ENCODE results near the gene PLEKHM2. TPM values are rescaled to one million over a fixed set of nuclear protein-coding genes. Genes with fewer than 3 reads are reported as not detected.

Gene PLEKHM2
- total RNA-seq, 1 donor from 2014 or later = 57.5 TPM

DNA sequence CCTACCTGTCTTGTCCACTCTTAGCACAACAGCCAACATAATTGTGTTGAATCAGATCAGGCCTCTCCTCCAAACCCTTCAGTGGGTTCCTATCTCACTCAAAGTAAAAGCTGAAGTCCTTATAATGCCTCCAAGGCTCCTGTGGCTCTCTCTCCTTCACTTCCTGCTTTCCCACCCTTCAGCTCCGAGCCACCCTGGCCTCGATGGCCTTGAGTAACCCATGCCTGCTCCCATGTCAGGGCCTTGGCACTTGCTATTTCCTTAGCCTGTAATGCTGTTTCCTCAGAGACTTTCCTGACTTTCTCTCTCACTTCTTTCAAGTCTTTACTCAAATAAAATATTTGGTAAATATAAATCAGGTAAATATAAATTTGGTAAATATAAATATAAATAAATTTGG is 8.1 kb upstream of the PLEKHM2 start:
- Mint-ChIP-seq H3K4me3 (no peak overlapping the region), H3K9me3 (no peaks in the 10 kb centered on the region), H3K36me3 (peaks cover 3% of the 10 kb centered on the region), H3K4me1 (ENCODE audit: unreplicated experiment) (peaks cover 1% of the 10 kb centered on the region), H3K27ac (no peak overlapping the region), H3K27me3 (no peaks in the 10 kb centered on the region)
- TF ChIP-seq, protein P1, sequence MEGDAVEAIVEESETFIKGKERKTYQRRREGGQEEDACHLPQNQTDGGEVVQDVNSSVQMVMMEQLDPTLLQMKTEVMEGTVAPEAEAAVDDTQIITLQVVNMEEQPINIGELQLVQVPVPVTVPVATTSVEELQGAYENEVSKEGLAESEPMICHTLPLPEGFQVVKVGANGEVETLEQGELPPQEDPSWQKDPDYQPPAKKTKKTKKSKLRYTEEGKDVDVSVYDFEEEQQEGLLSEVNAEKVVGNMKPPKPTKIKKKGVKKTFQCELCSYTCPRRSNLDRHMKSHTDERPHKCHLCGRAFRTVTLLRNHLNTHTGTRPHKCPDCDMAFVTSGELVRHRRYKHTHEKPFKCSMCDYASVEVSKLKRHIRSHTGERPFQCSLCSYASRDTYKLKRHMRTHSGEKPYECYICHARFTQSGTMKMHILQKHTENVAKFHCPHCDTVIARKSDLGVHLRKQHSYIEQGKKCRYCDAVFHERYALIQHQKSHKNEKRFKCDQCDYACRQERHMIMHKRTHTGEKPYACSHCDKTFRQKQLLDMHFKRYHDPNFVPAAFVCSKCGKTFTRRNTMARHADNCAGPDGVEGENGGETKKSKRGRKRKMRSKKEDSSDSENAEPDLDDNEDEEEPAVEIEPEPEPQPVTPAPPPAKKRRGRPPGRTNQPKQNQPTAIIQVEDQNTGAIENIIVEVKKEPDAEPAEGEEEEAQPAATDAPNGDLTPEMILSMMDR (conservative IDR thresholded peaks at IDR 0.05) = no peak
- no peak for DNase-seq (ENCODE audit: extremely low spot score, unreplicated experiment)

DNA sequence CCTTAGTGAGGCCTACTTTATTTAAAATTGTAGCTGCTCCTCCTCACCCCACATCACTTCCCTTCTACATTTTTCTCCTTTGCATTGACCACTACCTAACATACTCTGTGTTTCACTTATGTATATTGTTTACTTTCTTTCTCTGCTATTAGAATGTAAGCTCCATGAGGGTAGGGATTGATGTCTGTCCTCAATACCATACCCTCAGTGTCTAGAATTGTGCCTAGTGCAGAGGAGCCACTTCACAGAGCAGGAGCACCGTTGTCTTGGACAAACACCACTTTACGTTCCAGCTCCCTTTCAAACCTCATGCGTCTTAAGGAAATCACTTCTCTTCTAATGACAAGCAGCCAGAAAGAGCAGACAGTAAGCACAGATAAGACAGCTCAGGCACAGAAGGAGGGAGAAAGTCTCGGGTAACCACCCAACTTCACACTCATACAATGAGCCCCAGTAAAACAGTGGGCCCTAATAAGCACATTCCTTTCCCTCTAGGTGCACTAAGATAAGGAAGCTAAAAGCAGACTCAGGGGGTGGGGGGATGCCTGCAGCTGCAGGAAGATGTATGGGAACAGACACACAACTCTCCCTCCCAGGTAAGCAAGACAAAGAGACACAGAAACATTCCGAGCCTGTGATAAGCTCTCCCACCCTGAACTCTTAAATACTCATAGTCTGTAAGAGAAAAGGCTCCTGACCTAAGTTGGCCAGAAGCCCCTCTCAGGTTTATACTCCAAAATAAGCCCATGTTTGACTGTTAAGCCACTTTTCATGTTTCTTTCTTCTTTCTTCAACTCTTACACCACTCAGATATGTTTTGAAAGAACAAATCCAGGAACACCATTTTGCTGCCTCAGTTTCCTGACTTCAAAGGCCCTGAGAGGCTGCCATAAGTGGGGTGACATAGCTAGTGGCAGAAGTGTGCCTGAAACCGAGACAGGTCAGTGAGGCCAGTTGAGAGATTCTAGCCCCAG is 7.1 kb upstream of the PLEKHM2 start:
- Mint-ChIP-seq H3K36me3 (no peaks in the 10 kb centered on the region), H3K27ac (no peak overlapping the region), H3K4me1 (ENCODE audit: unreplicated experiment) (peaks cover 6% of the 10 kb centered on the region), H3K27me3 (no peaks in the 10 kb centered on the region), H3K9me3 (no peaks in the 10 kb centered on the region), H3K4me3 (no peak overlapping the region)
- TF ChIP-seq, protein P1 (conservative IDR thresholded peaks at IDR 0.05) = no peak
- DNase-seq (ENCODE audit: extremely low spot score, unreplicated experiment) = no peak

GRCh38 chr1:15678578-15678977 is 5.5 kb upstream of the PLEKHM2 start:
- Mint-ChIP-seq H3K4me1 (ENCODE audit: unreplicated experiment) (peaks cover 10% of the 10 kb centered on the region), H3K27ac (peak overlapping the region; percentile 81), H3K27me3 (no peaks in the 10 kb centered on the region), H3K9me3 (no peaks in the 10 kb centered on the region), H3K36me3 (no peaks in the 10 kb centered on the region), H3K4me3 (no peak overlapping the region)
- DNase-seq (ENCODE audit: extremely low spot score, unreplicated experiment) = no peak
- TF ChIP-seq, protein P1 (conservative IDR thresholded peaks at IDR 0.05) = no peak

DNA sequence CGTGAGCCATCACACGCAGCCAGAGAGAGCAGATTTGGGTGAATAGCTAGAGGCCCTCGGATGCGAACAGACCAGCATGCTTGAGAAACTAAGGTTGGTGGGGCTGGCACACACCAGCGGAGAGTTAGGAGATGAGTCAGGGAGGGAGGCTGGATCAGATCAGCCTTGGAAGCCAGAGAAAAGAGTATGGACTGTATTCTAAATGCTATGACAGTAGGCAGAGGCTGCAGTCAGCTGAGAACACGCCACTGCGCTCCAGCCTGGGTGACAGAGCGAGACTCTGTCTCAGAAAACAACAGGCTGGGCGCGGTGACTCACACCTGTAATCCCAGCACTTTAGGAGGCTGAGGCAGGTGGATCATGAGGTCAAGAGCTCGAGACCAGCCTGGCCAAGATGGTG is 4.0 kb upstream of the PLEKHM2 start:
- H3K36me3 Mint-ChIP-seq = no peaks in the 10 kb centered on the region

GRCh38 chr1:15680561-15681348 is 3.4 kb upstream of the PLEKHM2 start:
- peak overlapping the region; percentile 48 for H3K4me3 Mint-ChIP-seq
- no peaks in the 10 kb centered on the region for H3K27me3 Mint-ChIP-seq
- no peak for DNase-seq (ENCODE audit: extremely low spot score, unreplicated experiment)
- no peaks in the 10 kb centered on the region for H3K9me3 Mint-ChIP-seq
- H3K36me3 Mint-ChIP-seq = peaks cover 2% of the 10 kb centered on the region
- H3K4me1 Mint-ChIP-seq (ENCODE audit: unreplicated experiment) = peaks cover 13% of the 10 kb centered on the region
- H3K27ac Mint-ChIP-seq = peak overlapping the region; percentile 82
- TF ChIP-seq, protein P1 (conservative IDR thresholded peaks at IDR 0.05) = no peak

More for the DNA sequence above, 4.0 kb upstream of the PLEKHM2 start:
- Mint-ChIP-seq H3K4me3 (no peak overlapping the region), H3K27me3 (no peaks in the 10 kb centered on the region), H3K27ac (peak overlapping the region; percentile 82), H3K4me1 (ENCODE audit: unreplicated experiment) (peaks cover 10% of the 10 kb centered on the region), H3K9me3 (no peaks in the 10 kb centered on the region)
- no peak for DNase-seq (ENCODE audit: extremely low spot score, unreplicated experiment)
- TF ChIP-seq, protein P1 (conservative IDR thresholded peaks at IDR 0.05) = no peak

All from type B pancreatic cell (in vitro differentiated cells).